Stomach (tissue), 9 donors: ENCODE measurements around the gene MFN1. TPM values are rescaled to one million over a fixed set of nuclear protein-coding genes. Genes with fewer than 3 reads are reported as not detected.

Experiments
- DNase-seq, 2 donors: peaks; one replicate each; pipeline versions ENCODE4 v3.0.0 to v3.0.0-alpha.2; 2013 to 2019
- H3K27ac ChIP-seq, 5 donors: fragments of 200-600 bp in 4 of 5; sonication (generic) in 4 of 5; one replicate each; pipeline ENCODE4 v1.5.1; 2013 to 2019; ENCODE audit warnings: mild to moderate bottlenecking in 1 of 5, moderate library complexity in 1 of 5
- H3K27me3 ChIP-seq, 3 donors: fragments of 200-600 bp; sonication (generic); one replicate each; pipeline ENCODE4 v1.5.1; 2017 to 2019; ENCODE audit warnings: mixed run types in 1 of 3
- H3K36me3 ChIP-seq, 4 donors: fragments of 200-600 bp; sonication (generic); 1 replicate in 3 of 4; 2 replicates in 1 of 4; pipeline ENCODE4 v1.5.1; 2016 to 2019
- H3K4me1 ChIP-seq, 4 donors: fragments of 200-600 bp; sonication (generic); one replicate each; pipeline ENCODE4 v1.5.1; 2016 to 2019
- H3K4me3 ChIP-seq, 4 donors: fragments of 200-600 bp; sonication (generic) in 3 of 4; one replicate each; pipeline ENCODE4 v1.5.1; 2016 to 2019; ENCODE audit warnings: mild to moderate bottlenecking in 1 of 4
- H3K9me3 ChIP-seq, 4 donors: fragments of 200-600 bp; sonication (generic); one replicate each; pipeline ENCODE4 v1.5.1; 2016 to 2019
- CTCF ChIP-seq, 7 experiments: fragments of 450-650 bp in 4 of 7; fragments of 200-600 bp in 3 of 7; sonication (generic) in 3 of 7; IDR thresholded peaks; one replicate each; pipeline ENCODE4 v1.5.1; 2016 to 2019; ENCODE audit warnings: antibody characterized with exemption in 7 of 7, control low read depth in 2 of 7, mild to moderate bottlenecking in 1 of 7
- EP300 ChIP-seq: sonication (generic); formaldehyde crosslinking; IDR thresholded peaks from one replicate; pipeline ENCODE4 v1.6.1; 2017; ENCODE audit warnings: antibody characterized with exemption
- POLR2A ChIP-seq, 4 donors: fragments of 450-650 bp; IDR thresholded peaks; one replicate each; pipeline ENCODE4 v1.6.1; 2016; ENCODE audit warnings: antibody characterized with exemption in 4 of 4, control low read depth in 2 of 4, mild to moderate bottlenecking in 1 of 4, moderate library complexity in 1 of 4
- POLR2AphosphoS5 ChIP-seq, 3 donors: sonication (generic); formaldehyde crosslinking; IDR thresholded peaks; one replicate each; pipeline ENCODE4 v1.6.1; 2016; ENCODE audit warnings: antibody characterized with exemption in 3 of 3
- WGBS, 5 donors: extraction: QIAGEN DNeasy Blood & Tissue Kit in 3 of 5; methylation state at CpG; one replicate each; pipeline versions ENCODE4 v1.1.5 to v1.1.7; 2013 to 2018; 5-methylcytosine and 5-hydroxymethylcytosine counted together
- intact Hi-C: fragments of 100-400 bp; cut with DNase I; formaldehyde crosslinking; loops from one replicate; pipeline ENCODE4 v1.15.1; 2023; ENCODE audit warnings: low total_unique reads
- polyA plus RNA-seq, 3 donors: library from polyadenylated mRNA; stranded (reverse); fragments of 200-250 nt; gene quantifications; one replicate each; pipeline ENCODE4 v1.2.3, GENCODE V29; 2013
- total RNA-seq, 5 donors: library from RNA; depleted of rRNA; stranded (reverse); fragments of >200 nt; gene quantifications; one replicate each; pipeline versions ENCODE4 v1.1.0 to v1.2.3, GENCODE V29; 2014 to 2016
- donor health status: healthy with polysubstance abuse.
- donor health status: Bipolar disorder and iron deficiency.
- donor health status: healthy.

The MFN1 gene
- total and polyA plus RNA-seq, 8 donors, result 9.7 to 124 (median 17.0) TPM

DNA sequence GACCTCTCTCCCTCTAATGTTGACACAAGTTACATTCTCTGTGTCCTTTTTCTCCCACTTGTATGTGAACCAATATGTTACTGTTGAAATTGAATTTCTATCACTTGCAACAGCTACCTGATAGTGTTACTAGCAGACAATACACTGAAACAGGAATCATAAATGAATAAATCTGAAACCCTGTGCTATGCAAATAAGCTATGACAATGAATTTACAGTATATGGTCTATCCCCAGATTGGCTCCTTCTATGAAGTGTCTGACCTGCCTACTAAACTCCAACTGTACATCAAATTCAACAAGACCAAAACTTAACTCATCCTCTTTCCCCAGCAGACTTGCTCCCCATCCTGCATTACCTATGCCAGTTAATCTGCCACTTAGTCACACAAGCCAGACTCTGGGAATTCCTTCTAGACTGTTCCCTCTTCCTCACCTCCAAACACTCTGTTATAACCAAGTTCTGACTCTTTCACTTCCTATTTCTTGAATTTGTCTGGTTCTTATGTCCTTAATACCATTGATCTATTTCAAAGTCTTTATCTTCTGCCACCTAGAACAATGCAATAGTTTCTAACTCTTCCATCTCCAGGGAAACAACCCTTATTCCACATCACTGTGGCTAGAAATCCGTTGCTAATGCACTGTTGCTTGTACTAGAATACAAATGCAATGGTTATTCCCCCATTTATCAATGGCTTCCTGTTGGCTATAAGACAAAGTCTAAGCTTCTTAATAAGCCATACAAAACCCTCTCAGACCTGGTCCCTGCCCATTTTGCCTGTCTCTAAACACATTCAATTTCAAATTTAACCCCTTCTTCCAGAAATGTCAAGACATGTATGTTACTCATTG lies 38.1 kb upstream of the MFN1 start:
- DNase-seq, result no peak
- WGBS, 5 donors, result 32 to 41% (median 33%) methylated on average over 1 of the region's 1 CpG
- TF ChIP-seq POLR2A (IDR thresholded peaks at IDR 0.05) (no peak), EP300 (no peak), CTCF (IDR thresholded peaks at IDR 0.05) (no peak), POLR2AphosphoS5 (IDR thresholded peaks at IDR 0.05) (no peak)
- Histone ChIP-seq H3K27me3 (no peaks in the 10 kb centered on the region), H3K27ac (no peak overlapping the region), H3K4me3 (no peak overlapping the region), H3K9me3 (no peaks in the 10 kb centered on the region), H3K4me1 (no peaks in the 10 kb centered on the region), H3K36me3 (no peaks in the 10 kb centered on the region)
- intact Hi-C loops, result no loop called here

DNA sequence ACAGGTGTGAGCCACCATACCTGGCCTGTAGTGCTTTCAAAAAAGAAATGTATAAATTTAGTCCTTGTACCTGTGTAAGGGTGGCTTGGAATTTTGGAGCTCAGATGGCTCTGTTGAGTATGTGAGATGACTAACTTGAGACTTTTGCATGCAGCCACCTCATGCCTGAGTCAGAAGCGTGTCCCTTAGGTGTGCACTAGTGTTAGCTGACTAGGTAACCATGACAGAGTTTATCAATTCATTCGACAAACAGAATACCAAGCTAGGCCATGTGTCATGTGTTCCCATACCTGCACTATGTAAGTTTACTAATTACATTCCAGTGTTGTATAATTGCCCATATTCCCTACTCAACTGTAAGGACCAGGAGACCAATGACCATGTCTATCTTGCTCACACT lies 28.6 kb upstream of the MFN1 start:
- Histone ChIP-seq H3K36me3 (no peaks in the 10 kb centered on the region), H3K4me3 (no peak overlapping the region), H3K27ac (no peak overlapping the region), H3K27me3 (no peaks in the 10 kb centered on the region), H3K9me3 (no peaks in the 10 kb centered on the region), H3K4me1 (peaks cover 14 to 29% (median 16%) of the 10 kb centered on the region in 4 donors)
- WGBS, 5 donors, result 64 to 92% (median 80%) methylated on average over 2 of the region's 2 CpGs
- no peak for DNase-seq
- intact Hi-C loops, result loop anchor here (5.0 kb wide), 1 partner anchor 302 kb away; no protein-coding TSS in a partner anchor
- TF ChIP-seq POLR2A (IDR thresholded peaks at IDR 0.05) (no peak), POLR2AphosphoS5 (IDR thresholded peaks at IDR 0.05) (no peak), CTCF (IDR thresholded peaks at IDR 0.05) (no peak), EP300 (no peak)

- TF ChIP-seq CTCF (IDR thresholded peaks at IDR 0.05) (peak in 3 of 7 experiments; percentile 21 to 37 (median 23)), POLR2AphosphoS5 (IDR thresholded peaks at IDR 0.05) (no peak), POLR2A (IDR thresholded peaks at IDR 0.05) (no peak)
- DNase-seq, result peak in 1 of 2 donors; percentile 74
- Histone ChIP-seq H3K27ac (peak overlapping the region in 4 of 5 donors; percentile 87 to 97 (median 96)), H3K9me3 (no peaks in the 10 kb centered on the region), H3K4me3 (peak overlapping the region; percentile 64 to 95 (median 79)), H3K36me3 (peaks cover 0 to 13% (median 11%) of the 10 kb centered on the region in 4 donors), H3K27me3 (no peaks in the 10 kb centered on the region), H3K4me1 (peaks cover 16 to 48% (median 38%) of the 10 kb centered on the region in 4 donors)
- 24 to 36% (median 34%) methylated on average over 10 of the region's 10 CpGs for WGBS, 5 donors
- intact Hi-C loops, result no loop called here
Measured at GRCh38 chr3:179321668-179322285, 25.7 kb upstream of the MFN1 start.

GRCh38 chr3:179322286-179323196 lies 25.0 kb upstream of the MFN1 start, which contains the start of gene ZNF639:
Gene ZNF639, plus strand, starts transcription at chr3:179323031. Its CDS starts 5,263 bp downstream, at chr3:179328294.
- Histone ChIP-seq H3K27me3 (no peaks in the 10 kb centered on the region), H3K9me3 (no peaks in the 10 kb centered on the region), H3K36me3 (peaks cover 0 to 20% (median 11%) of the 10 kb centered on the region in 4 donors), H3K27ac (peak within 1 kb of the TSS; percentile 84 to 97 (median 95)), H3K4me1 (peaks cover 16 to 50% (median 40%) of the 10 kb centered on the region in 4 donors), H3K4me3 (peak within 1 kb of the TSS; percentile 64 to 95 (median 79))
- TF ChIP-seq EP300 (no peak), CTCF (IDR thresholded peaks at IDR 0.05) (peak in 5 of 7 experiments; percentile 41 to 95 (median 82)), POLR2AphosphoS5 (IDR thresholded peaks at IDR 0.05) (peak; percentile 65 to 88 (median 86))
- peak; percentile 77 to 97 for DNase-seq
- intact Hi-C loops, result no loop called here
- WGBS, 5 donors, result 0 to 3% (median 1%) methylated on average over 13 to 72 of the region's 75 CpGs
